HCT116 (cell line): ENCODE results near the gene ENPP6. TPM values are rescaled to one million over a fixed set of nuclear protein-coding genes. Genes with fewer than 3 reads are reported as not detected.
"Not testable (repeated sequence)": the region's sequence is repeated elsewhere in the genome, so short reads cannot be mapped to it uniquely, and the experiment has no call there.

Experiments
- ATAC-seq: fragments of 200-7000 bp; cut with Tn5 transposase; 2 replicates; pipeline ENCODE4 v1.9.1; 2020; ENCODE audit warnings: mild to moderate bottlenecking, moderate library complexity
- BruUV-seq: library from RNA; stranded (reverse); fragments of 400-500 nt; replicated peaks from 2 replicates; lab custom pipeline; 2021; lab: Mats Ljungman, UMichigan
- CTCF ChIA-PET: fragments of 300-600 bp; sonication (Branson Sonifier 250); formaldehyde crosslinking; loops from one replicate; lab custom pipeline; 2021; ENCODE audit warnings: antibody characterized with exemption; lab: Charles Lee
- POLR2A ChIA-PET: fragments of 300-600, 350-600 bp; sonication (Branson Sonifier 250); formaldehyde crosslinking; loops from one replicate; lab custom pipeline; 2021; ENCODE audit warnings: antibody characterized with exemption; lab: Charles Lee
- RAD21 ChIA-PET, 2 experiments: fragments of 300-600 bp; sonication (Branson Sonifier 250); formaldehyde crosslinking; loops; one replicate each; lab custom pipeline; 2023; ENCODE audit warnings: low total read pairs in 2 of 2; ENCODE audit not compliant: uncharacterized antibody in 2 of 2, unreplicated experiment in 2 of 2, low non-redundant PET in 1 of 2; lab: Charles Lee
- DNase-seq: peaks from one replicate; pipeline ENCODE4 v3.0.0-alpha.2; 2010; ENCODE audit warnings: low read depth, low spot score
- H2AFZ ChIP-seq: fragments of 200-600 bp; shearing (Covaris generic), sonication (generic); 2 replicates; pipeline ENCODE4 v1.6.1; 2017; ENCODE audit warnings: low read depth, mixed run types, mixed read lengths, antibody characterized with exemption, low read length; ENCODE audit not compliant: poor library complexity, severe bottlenecking
- H3K27ac ChIP-seq: 2 replicates; pipeline ENCODE4 v1.5.1; 2012; ENCODE audit warnings: low read depth, low read length
- H3K27me3 ChIP-seq: fragments of 200-600 bp; sonication (generic); 2 replicates; pipeline ENCODE4 v1.6.1; 2016; ENCODE audit warnings: mixed run types, low read length, mixed read lengths; ENCODE audit not compliant: insufficient read depth
- H3K36me3 ChIP-seq, 2 experiments: fragments of 200-500 bp in 1 of 2; fragments of 200-600 bp in 1 of 2; sonication (Bioruptor generic) in 1 of 2; sonication (generic) in 1 of 2; 2 replicates each; pipeline versions ENCODE4 v1.5.1 to v1.6.1; 2014 to 2016; ENCODE audit warnings: low read length in 2 of 2, inconsistent platforms in 1 of 2, mixed read lengths in 1 of 2, mixed run types in 1 of 2; ENCODE audit not compliant: insufficient read depth in 2 of 2, control insufficient read depth in 1 of 2
- H3K4me1 ChIP-seq, 2 experiments: fragments of 200-600 bp in 1 of 2; sonication (generic) in 1 of 2; 2 replicates each; pipeline versions ENCODE4 v1.5.1 to v1.6.1; 2012 to 2017; ENCODE audit warnings: low read length in 2 of 2, inconsistent platforms in 1 of 2, mild to moderate bottlenecking in 1 of 2, mixed read lengths in 1 of 2, mixed run types in 1 of 2, moderate library complexity in 1 of 2; ENCODE audit not compliant: insufficient read depth in 2 of 2, control insufficient read depth in 1 of 2
- H3K4me2 ChIP-seq: fragments of 200-600 bp; sonication (generic); 2 replicates; pipeline ENCODE4 v1.6.1; 2017; ENCODE audit warnings: mixed run types, low read length, mixed read lengths
- H3K4me3 ChIP-seq, 2 experiments: fragments of 200-600 bp in 1 of 2; sonication (generic) in 1 of 2; replicated peaks in 1 of 2; 2 replicates each; pipeline ENCODE4 v1.5.1; 2011 to 2016; ENCODE audit warnings: low read length in 2 of 2, control low read depth in 1 of 2, low read depth in 1 of 2, mild to moderate bottlenecking in 1 of 2, mixed read lengths in 1 of 2, mixed run types in 1 of 2
- H3K79me2 ChIP-seq: fragments of 200-600 bp; sonication (generic); 2 replicates; pipeline ENCODE4 v1.6.1; 2017; ENCODE audit warnings: mild to moderate bottlenecking, mixed run types, low read length, moderate library complexity, mixed read lengths; ENCODE audit not compliant: insufficient read depth
- H3K9ac ChIP-seq: fragments of 200-600 bp; sonication (generic); 2 replicates; pipeline ENCODE4 v1.6.1; 2016; ENCODE audit warnings: low read length, mixed read lengths
- H3K9me2 ChIP-seq: fragments of 200-600 bp; sonication (generic), shearing (Covaris generic); 2 replicates; pipeline ENCODE4 v1.6.1; 2017; ENCODE audit warnings: mixed run types, mild to moderate bottlenecking, moderate library complexity; ENCODE audit not compliant: insufficient read depth
- H3K9me3 ChIP-seq, 2 experiments: fragments of 200-500 bp in 1 of 2; fragments of 200-600 bp in 1 of 2; sonication (Bioruptor generic) in 1 of 2; sonication (generic) in 1 of 2; 2 replicates each; pipeline ENCODE4 v1.6.1; 2014 to 2017; ENCODE audit warnings: low read length in 2 of 2, mixed read lengths in 2 of 2, inconsistent platforms in 1 of 2, low read depth in 1 of 2, mild to moderate bottlenecking in 1 of 2, mixed run types in 1 of 2, moderate library complexity in 1 of 2; ENCODE audit not compliant: control insufficient read depth in 1 of 2, insufficient read depth in 1 of 2
- H4K20me1 ChIP-seq: fragments of 200-600 bp; sonication (generic), shearing (Covaris generic); 2 replicates; pipeline ENCODE4 v1.6.1; 2017; ENCODE audit warnings: mixed run types, mild to moderate bottlenecking, moderate library complexity; ENCODE audit not compliant: insufficient read depth
- ATF3 ChIP-seq: IDR thresholded peaks from 2 replicates; pipeline ENCODE4 v1.6.1; 2012
- CEBPB ChIP-seq: IDR thresholded peaks from 2 replicates; pipeline ENCODE4 v1.6.1; 2012; ENCODE audit warnings: low read depth
- JUND ChIP-seq: IDR thresholded peaks from 2 replicates; pipeline ENCODE4 v1.6.1; 2012
- SRF ChIP-seq: IDR thresholded peaks from 2 replicates; pipeline ENCODE4 v1.6.1; 2012; ENCODE audit warnings: low read depth
- TCF7L2 ChIP-seq: IDR thresholded peaks from 2 replicates; pipeline ENCODE4 v1.7.0; 2011; ENCODE audit warnings: borderline replicate concordance, inconsistent platforms; ENCODE audit not compliant: insufficient read depth, insufficient read length; ENCODE audit errors: extremely low read depth
- intact Hi-C: fragments of 100-400 bp; cut with micrococcal nuclease; formaldehyde crosslinking; loops from 2 replicates; pipeline ENCODE4 v1.10.0; 2022
- total RNA-seq: library from RNA; stranded (reverse); gene quantifications from one replicate; pipeline ENCODE4 v1.2.1, GENCODE V29; 2021; ENCODE audit not compliant: unreplicated experiment

The ENPP6 gene
- total RNA-seq, 1 experiment from 2014 or later: not detected

GRCh38 chr4:184053434-184053833, 164.2 kb downstream of the ENPP6 start:
- ChIA-PET POLR2A (no interaction called here), RAD21 (no interaction called here), CTCF (no interaction called here)
- no peaks in the 10 kb centered on the region for H3K79me2 ChIP-seq
- no peak overlapping the region for H3K4me3 ChIP-seq
- H3K27ac ChIP-seq: no peak overlapping the region
- DNase-seq: no peak
- H3K9ac ChIP-seq: no peak overlapping the region
- no peaks in the 10 kb centered on the region for H3K27me3 ChIP-seq
- no TSS peak for BruUV-seq
- H3K9me3 ChIP-seq: no peaks in the 10 kb centered on the region
- H3K4me1 ChIP-seq: no peaks in the 10 kb centered on the region
- H3K36me3 ChIP-seq: no peaks in the 10 kb centered on the region
- H3K4me2 ChIP-seq: no peak overlapping the region
- no peak overlapping the region for H2AFZ ChIP-seq
- no peaks in the 10 kb centered on the region for H4K20me1 ChIP-seq
- intact Hi-C loops: no loop called here
- H3K9me2 ChIP-seq: no peaks in the 10 kb centered on the region
- no peak for ATAC-seq
- TF ChIP-seq JUND (no peak), TCF7L2 (no peak), SRF (no peak), CEBPB (no peak), ATF3 (no peak)

- no peaks in the 10 kb centered on the region for H4K20me1 ChIP-seq
- RAD21 ChIA-PET: no interaction called here
- BruUV-seq: no TSS peak
- no peak overlapping the region for H3K4me2 ChIP-seq
- intact Hi-C loops: no loop called here
- DNase-seq (no peak), ATAC-seq (no peak)
- H3K9me3 ChIP-seq: no peaks in the 10 kb centered on the region
- no peak for TF ChIP-seq ATF3
- no peak overlapping the region for H3K9ac ChIP-seq
- H3K9me2 ChIP-seq: no peaks in the 10 kb centered on the region
- H3K27me3 ChIP-seq: no peaks in the 10 kb centered on the region
- H3K4me3 ChIP-seq: no peak overlapping the region
- no peak overlapping the region for H3K27ac ChIP-seq
- POLR2A ChIA-PET: no interaction called here
- no peaks in the 10 kb centered on the region for H3K79me2 ChIP-seq
- H2AFZ ChIP-seq: no peak overlapping the region
- CTCF ChIA-PET: no interaction called here
- no peaks in the 10 kb centered on the region for H3K36me3 ChIP-seq
- H3K4me1 ChIP-seq: no peaks in the 10 kb centered on the region
These were observed 165.1 kb downstream of the ENPP6 start for GRCh38 chr4:184052616-184053015.

GRCh38 chr4:184051262-184051661, 166.4 kb downstream of the ENPP6 start:
- H3K4me3 ChIP-seq, DNase-seq, H3K4me2 ChIP-seq, H3K36me3 ChIP-seq, POLR2A ChIA-PET, H4K20me1 ChIP-seq, RAD21 ChIA-PET, BruUV-seq, intact Hi-C loops, H3K9me2 ChIP-seq, H2AFZ ChIP-seq, CTCF ChIA-PET, H3K27me3 ChIP-seq, H3K9me3 ChIP-seq, ATAC-seq, H3K27ac ChIP-seq, H3K4me1 ChIP-seq, H3K9ac ChIP-seq, H3K79me2 ChIP-seq: not testable (repeated sequence)
